Ovary (tissue), 3 donors: ENCODE data around the gene GALNT12.

Experiments used
- EP300 ChIP-seq: sonication (generic); formaldehyde crosslinking; IDR thresholded peaks from one replicate; pipeline ENCODE4 v1.6.1; 2017; ENCODE audit warnings: antibody characterized with exemption
- POLR2A ChIP-seq: fragments of 450-650 bp; IDR thresholded peaks from one replicate; pipeline ENCODE4 v1.6.1; 2017; ENCODE audit warnings: antibody characterized with exemption, mild to moderate bottlenecking, moderate library complexity
- TF ChIP-seq, protein P1 (sequence below), 3 donors: fragments of 450-650 bp in 2 of 3; fragments of 200-600 bp in 1 of 3; IDR thresholded peaks; one replicate each; pipeline versions ENCODE4 v1.5.1 to v1.8.0; 2016 to 2022; ENCODE audit warnings: antibody characterized with exemption in 3 of 3, mild to moderate bottlenecking in 1 of 3
- donor health status: DM: no; HTN: no; CAD: no.

DNA sequence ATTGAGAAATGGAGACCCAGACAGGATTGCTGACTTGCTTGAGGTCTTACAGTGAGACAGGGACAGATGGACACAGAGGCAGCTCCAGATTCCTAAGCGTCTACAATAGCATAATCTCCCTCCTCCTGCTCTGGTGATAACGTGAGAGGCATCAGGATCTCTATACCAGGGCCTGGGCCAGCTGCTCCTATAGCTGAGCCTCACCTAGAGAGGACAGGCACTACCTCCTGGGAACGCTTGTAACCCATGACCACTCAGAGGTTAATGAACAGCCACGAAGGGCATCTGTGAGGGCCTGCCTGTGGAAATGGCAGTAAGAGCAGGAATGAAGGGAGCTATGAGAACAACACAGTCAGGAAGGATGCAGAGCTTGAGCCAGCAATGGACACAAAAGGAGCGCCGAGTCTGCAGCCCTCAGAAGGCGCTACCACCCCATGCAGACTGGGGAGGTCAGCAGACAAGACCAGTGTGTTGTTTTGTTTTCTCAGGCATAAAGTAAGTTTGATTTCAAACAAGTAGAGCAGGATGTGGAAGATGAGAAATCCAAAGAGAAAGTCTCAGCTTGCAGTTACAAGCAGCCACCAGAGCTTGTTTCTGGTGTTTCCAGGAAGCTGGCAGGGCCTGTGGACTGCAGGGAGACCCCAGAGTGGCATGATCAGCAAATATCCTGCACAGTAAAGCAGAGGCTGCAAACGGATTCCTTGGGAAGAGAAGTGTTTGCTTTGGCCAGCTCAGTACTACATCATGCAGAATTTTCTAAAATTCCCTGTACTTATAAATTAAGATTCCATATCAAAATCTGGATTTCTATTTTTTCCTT lies 28.5 kb upstream of the GALNT12 start:
- TF ChIP-seq, protein P1, sequence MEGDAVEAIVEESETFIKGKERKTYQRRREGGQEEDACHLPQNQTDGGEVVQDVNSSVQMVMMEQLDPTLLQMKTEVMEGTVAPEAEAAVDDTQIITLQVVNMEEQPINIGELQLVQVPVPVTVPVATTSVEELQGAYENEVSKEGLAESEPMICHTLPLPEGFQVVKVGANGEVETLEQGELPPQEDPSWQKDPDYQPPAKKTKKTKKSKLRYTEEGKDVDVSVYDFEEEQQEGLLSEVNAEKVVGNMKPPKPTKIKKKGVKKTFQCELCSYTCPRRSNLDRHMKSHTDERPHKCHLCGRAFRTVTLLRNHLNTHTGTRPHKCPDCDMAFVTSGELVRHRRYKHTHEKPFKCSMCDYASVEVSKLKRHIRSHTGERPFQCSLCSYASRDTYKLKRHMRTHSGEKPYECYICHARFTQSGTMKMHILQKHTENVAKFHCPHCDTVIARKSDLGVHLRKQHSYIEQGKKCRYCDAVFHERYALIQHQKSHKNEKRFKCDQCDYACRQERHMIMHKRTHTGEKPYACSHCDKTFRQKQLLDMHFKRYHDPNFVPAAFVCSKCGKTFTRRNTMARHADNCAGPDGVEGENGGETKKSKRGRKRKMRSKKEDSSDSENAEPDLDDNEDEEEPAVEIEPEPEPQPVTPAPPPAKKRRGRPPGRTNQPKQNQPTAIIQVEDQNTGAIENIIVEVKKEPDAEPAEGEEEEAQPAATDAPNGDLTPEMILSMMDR (IDR thresholded peaks at IDR 0.05) = no peak
- TF ChIP-seq EP300 = no peak
- no peak for TF ChIP-seq POLR2A
